Chondrocyte (in vitro differentiated cells): ENCODE results near the gene UTP18. TPM values are rescaled to one million over a fixed set of nuclear protein-coding genes. Genes with fewer than 3 reads are reported as not detected.

ENCODE experiments used
- DNase-seq: peaks from one replicate; pipeline ENCODE4 v3.0.0; 2021; ENCODE audit warnings: mixed read lengths, low spot score
- H3K27ac Mint-ChIP-seq: one replicate; pipeline ENCODE4 v1.8.0; 2021; ENCODE audit warnings: mild to moderate bottlenecking, moderate library complexity, mixed read lengths; ENCODE audit not compliant: unreplicated experiment
- H3K27me3 Mint-ChIP-seq: 2 replicates; pipeline ENCODE4 v1.8.0; 2021; ENCODE audit warnings: low read depth, mixed read lengths
- H3K36me3 Mint-ChIP-seq: 2 replicates; pipeline ENCODE4 v1.8.0; 2021; ENCODE audit warnings: low read depth, mixed read lengths
- H3K4me1 Mint-ChIP-seq: 2 replicates; pipeline ENCODE4 v1.8.0; 2021; ENCODE audit warnings: low read depth, mild to moderate bottlenecking, mixed read lengths
- H3K4me3 Mint-ChIP-seq: one replicate; pipeline ENCODE4 v1.8.0; 2021; ENCODE audit warnings: mild to moderate bottlenecking, moderate library complexity, mixed read lengths; ENCODE audit not compliant: unreplicated experiment
- H3K9me3 Mint-ChIP-seq: 2 replicates; pipeline ENCODE4 v1.8.0; 2021; ENCODE audit warnings: low read depth, mixed read lengths
- CTCF ChIP-seq: fragments of 200-600 bp; sonication (generic); IDR thresholded peaks from 2 replicates; pipeline ENCODE4 v1.5.0; 2021; ENCODE audit warnings: antibody characterized with exemption, mild to moderate bottlenecking, moderate library complexity
- total RNA-seq: library from RNA; stranded (reverse); gene quantifications from 3 replicates; pipeline ENCODE4 v1.2.1, GENCODE V29; 2021

Gene UTP18
- total RNA-seq, 1 donor from 2014 or later = 16.8 TPM

- Mint-ChIP-seq H3K9me3 (peaks cover 17% of the 10 kb centered on the region), H3K4me1 (peaks cover 50% of the 10 kb centered on the region), H3K4me3 (no peak overlapping the region), H3K27ac (peak overlapping the region; percentile 86), H3K36me3 (peaks cover 18% of the 10 kb centered on the region), H3K27me3 (no peaks in the 10 kb centered on the region)
- no peak for DNase-seq
- TF ChIP-seq CTCF = no peak
Measured at GRCh38 chr17:51251010-51251409, 9.3 kb upstream of the UTP18 start.

DNA sequence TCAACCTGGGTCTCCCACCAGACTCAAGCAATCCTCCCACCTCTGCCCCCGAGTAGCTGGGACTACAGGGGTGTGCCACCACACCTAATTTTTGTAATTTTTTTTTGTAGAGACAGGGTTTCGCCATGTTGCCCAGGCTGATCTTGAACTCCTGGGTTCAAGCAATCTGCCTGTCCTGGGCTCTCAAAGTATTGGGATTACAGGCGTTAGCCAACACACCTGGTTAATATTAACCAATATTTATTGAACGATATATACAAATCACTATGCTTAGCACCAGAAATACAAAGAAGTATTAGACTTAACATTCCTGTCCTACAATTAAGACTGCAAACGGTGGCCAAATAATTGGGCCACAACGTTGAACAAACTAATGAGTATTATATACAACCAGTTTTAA is 4.7 kb upstream of the UTP18 start:
- no peak for TF ChIP-seq CTCF
- H3K36me3 Mint-ChIP-seq = peaks cover 13% of the 10 kb centered on the region
- peaks cover 51% of the 10 kb centered on the region for H3K4me1 Mint-ChIP-seq
- no peak for DNase-seq
- no peak overlapping the region for H3K27ac Mint-ChIP-seq
- peaks cover 9% of the 10 kb centered on the region for H3K9me3 Mint-ChIP-seq
- no peaks in the 10 kb centered on the region for H3K27me3 Mint-ChIP-seq
- H3K4me3 Mint-ChIP-seq = no peak overlapping the region

DNA sequence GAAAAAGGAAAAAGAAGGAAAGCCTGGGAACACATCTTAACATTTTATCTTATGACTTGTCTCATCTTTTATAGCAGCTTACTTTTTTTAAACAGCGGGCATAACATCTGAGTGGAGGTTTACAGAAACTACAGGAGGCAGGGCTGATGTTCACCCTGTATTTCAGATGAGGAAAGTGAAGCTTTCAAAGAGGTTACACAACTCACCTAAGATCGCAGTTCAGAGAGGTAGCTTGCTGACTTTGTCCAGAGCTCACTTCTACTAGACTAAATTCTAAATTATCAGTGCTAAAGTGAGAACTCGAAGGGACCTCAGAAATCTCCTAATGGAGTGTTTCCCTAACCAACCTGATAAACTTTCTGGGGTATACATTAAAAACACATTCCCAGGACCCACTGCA is 4.2 kb upstream of the UTP18 start:
- DNase-seq = no peak
- H3K27me3 Mint-ChIP-seq = no peaks in the 10 kb centered on the region
- H3K36me3 Mint-ChIP-seq = peaks cover 9% of the 10 kb centered on the region
- no peak overlapping the region for H3K27ac Mint-ChIP-seq
- H3K4me3 Mint-ChIP-seq = no peak overlapping the region
- H3K4me1 Mint-ChIP-seq = peaks cover 47% of the 10 kb centered on the region
- no peak for TF ChIP-seq CTCF
- H3K9me3 Mint-ChIP-seq = peaks cover 4% of the 10 kb centered on the region

- no peak overlapping the region for H3K27ac Mint-ChIP-seq
Measured at GRCh38 chr17:51257150-51258081, 2.9 kb upstream of the UTP18 start.

More at GRCh38 chr17:51257150-51258081, 2.9 kb upstream of the UTP18 start:
- Mint-ChIP-seq H3K4me3 (no peak overlapping the region), H3K36me3 (peaks cover 5% of the 10 kb centered on the region), H3K27me3 (no peaks in the 10 kb centered on the region), H3K9me3 (no peaks in the 10 kb centered on the region), H3K4me1 (peaks cover 53% of the 10 kb centered on the region)
- no peak for DNase-seq
- no peak for TF ChIP-seq CTCF
